ENCODE measurements around the gene PSTPIP1. TPM values are rescaled to one million over a fixed set of nuclear protein-coding genes. Genes with fewer than 3 reads are reported as not detected.
A peak's percentile ranks its signal among the peaks of the same experiment; 100 is the strongest.

PSTPIP1 gene
- total and polyA plus RNA-seq, 9 of the 15 experiments (the other 6 are each of a cell fraction or from before 2014, with no cell fraction given) = not detected

- FAIRE-seq (peak; percentile 58), ATAC-seq (no peak), DNase-seq (ENCODE audit: extremely low read depth in 1 of 4, low spot score in 3 of 4) (peak in 2 of 4 experiments; percentile 14 to 21)
- Histone ChIP-seq H2AFZ (ENCODE audit: low read depth, low read length) (no peak overlapping the region; the same call in 1 of the 2 replicates), H3K4me1 (replicated peaks in 1 of 2; ENCODE audit: control insufficient read depth in 2 of 2, insufficient read depth in 2 of 2, low read length in 2 of 2) (peaks cover 16 to 37% of the 10 kb centered on the region in 2 experiments), H3K4me3 (peak overlapping the region; percentile 81), H3K36me3 (ENCODE audit: control insufficient read depth, insufficient read depth, low read length) (peaks cover 8% of the 10 kb centered on the region; the same call in 1 of the 3 replicates), H3K27me3 (ENCODE audit: control insufficient read depth in 2 of 2, insufficient read depth in 2 of 2, low read length in 2 of 2) (peaks cover 5 to 14% of the 10 kb centered on the region in 2 experiments; a peak in 3 of 5 replicates), H3K9ac (ENCODE audit: insufficient read depth in 1 of 2, low read depth in 2 of 2, low read length in 2 of 2) (peak overlapping the region; percentile 0 to 74; a peak in 3 of 4 replicates), H3K79me2 (ENCODE audit: control insufficient read depth, insufficient read depth, low read length) (peaks cover 41% of the 10 kb centered on the region), H4K20me1 (replicated peaks; ENCODE audit: control insufficient read depth, insufficient read depth, low read length) (0 out of 2 replicates have a peak, but pooled peaks cover 9% of the 10 kb centered on the region), H3K27ac (ENCODE audit: extremely low read depth, low read depth, low read length) (no peak overlapping the region; the same call in 2 of the 3 replicates), H3K9me1 (ENCODE audit: control insufficient read depth, insufficient read depth, low read length) (peaks cover 5% of the 10 kb centered on the region), H3K9me3 (replicated peaks; ENCODE audit: control insufficient read depth, insufficient read depth, low read depth, low read length) (no peaks in the 10 kb centered on the region), H3K4me2 (ENCODE audit: insufficient read depth, low read length) (peak overlapping the region; percentile 84)
- CTCF ChIA-PET (ENCODE audit: low intra/inter-chr PET ratio) = interaction anchor here (0.6 kb wide), 1 partner anchor 24 kb away, joined by 3 read pairs; no protein-coding TSS in a partner anchor
- in situ Hi-C loops (cut with MboI) = no loop called here
- peak; percentile 5; the same call in 1 of the 2 replicates for TF ChIP-seq CBFA2T3 (IDR thresholded peaks at IDR 0.05)
- TF ChIP-seq KDM5B (IDR thresholded peaks at IDR 0.05; ENCODE audit: insufficient replicate concordance, low read depth, low read length) = no peak
- no peak for TF ChIP-seq RFX1 (IDR thresholded peaks at IDR 0.05)
- TF ChIP-seq ZNF263 (CRISPR knock-in tag; IDR thresholded peaks at IDR 0.05; ENCODE audit: borderline replicate concordance) = peak; percentile 68
- no peak for TF ChIP-seq POLR2H (tag; IDR thresholded peaks at IDR 0.05; ENCODE audit: low read depth)
- no peak for TF ChIP-seq MBD1 (CRISPR knock-in tag; IDR thresholded peaks at IDR 0.05)
- TF ChIP-seq, protein P1, sequence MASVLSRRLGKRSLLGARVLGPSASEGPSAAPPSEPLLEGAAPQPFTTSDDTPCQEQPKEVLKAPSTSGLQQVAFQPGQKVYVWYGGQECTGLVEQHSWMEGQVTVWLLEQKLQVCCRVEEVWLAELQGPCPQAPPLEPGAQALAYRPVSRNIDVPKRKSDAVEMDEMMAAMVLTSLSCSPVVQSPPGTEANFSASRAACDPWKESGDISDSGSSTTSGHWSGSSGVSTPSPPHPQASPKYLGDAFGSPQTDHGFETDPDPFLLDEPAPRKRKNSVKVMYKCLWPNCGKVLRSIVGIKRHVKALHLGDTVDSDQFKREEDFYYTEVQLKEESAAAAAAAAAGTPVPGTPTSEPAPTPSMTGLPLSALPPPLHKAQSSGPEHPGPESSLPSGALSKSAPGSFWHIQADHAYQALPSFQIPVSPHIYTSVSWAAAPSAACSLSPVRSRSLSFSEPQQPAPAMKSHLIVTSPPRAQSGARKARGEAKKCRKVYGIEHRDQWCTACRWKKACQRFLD (CRISPR knock-in tag; IDR thresholded peaks at IDR 0.05) = no peak
- no peak for TF ChIP-seq LCOR (CRISPR knock-in tag; IDR thresholded peaks at IDR 0.05)
- TF ChIP-seq EWSR1 (IDR thresholded peaks at IDR 0.05; ENCODE audit: borderline replicate concordance, low read depth, partially characterized antibody) = no peak
- TF ChIP-seq KHSRP (IDR thresholded peaks at IDR 0.05) = no peak
- peak; percentile 35; the same call in 1 of the 2 replicates for TF ChIP-seq EGR1 (conservative IDR thresholded peaks at IDR 0.05)
- POLR2A ChIA-PET = interaction anchor here (0.6 to 2.2 kb wide), 2 partner anchors 11 kb away, joined by 4 to 8 read pairs; no protein-coding TSS in a partner anchor
- TSS peak; percentile 46 for BruUV-seq (replicated peaks)
- intact Hi-C loops (cut with micrococcal nuclease) = no loop called here
- WGBS (ENCODE audit: insufficient coverage, low coverage, missing lambda C conversion rate) = 44% methylated on average over 13 of the region's 13 CpGs
Observed at GRCh38 chr15:77069521-77070121, 74.7 kb downstream of the PSTPIP1 start.

Data from K562 (cell line).